ENCODE data around the gene GOSR1. TPM values are rescaled to one million over a fixed set of nuclear protein-coding genes. Genes with fewer than 3 reads are reported as not detected.
"Not testable (repeated sequence)": the region's sequence is repeated elsewhere in the genome, so short reads cannot be mapped to it uniquely, and the experiment has no call there.

Gene GOSR1
- total and polyA plus RNA-seq, 8 donors = 11.7 to 30.1 (median 24.7) TPM

DNA sequence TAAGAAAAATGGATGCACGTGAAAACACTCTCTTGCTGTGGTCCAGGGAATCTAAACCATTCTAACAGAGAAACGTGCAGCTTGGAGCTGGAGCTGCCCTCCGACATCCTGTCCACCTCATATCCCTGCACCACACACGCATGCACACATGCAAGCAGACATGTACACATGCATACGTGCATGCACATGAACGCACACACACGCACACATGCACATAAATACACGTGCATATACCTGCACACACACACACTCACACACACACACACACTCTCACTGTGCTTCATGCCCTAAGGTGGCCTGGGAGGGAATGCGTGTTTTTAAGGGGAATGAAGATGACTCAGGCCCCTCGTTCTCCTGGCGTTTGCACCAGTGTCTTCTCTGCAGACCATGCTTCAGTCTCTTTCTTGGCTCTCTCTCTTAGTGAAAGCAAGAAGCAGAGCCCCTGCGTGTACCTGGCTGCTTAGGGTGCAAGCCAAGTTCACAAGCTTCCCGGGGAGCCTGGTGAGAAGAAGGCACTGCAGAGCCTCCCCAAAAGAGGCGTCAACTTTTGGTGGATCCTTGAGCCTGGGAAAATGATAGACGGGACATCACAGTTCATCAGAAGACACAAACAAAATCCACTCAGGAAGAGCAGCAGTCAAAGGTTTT lies 72.8 kb downstream of the GOSR1 start:
- Histone ChIP-seq H3K4me3 (no peak overlapping the region), H3K9me3 (no peaks in the 10 kb centered on the region), H3K27ac (no peak overlapping the region), H3K36me3 (no peaks in the 10 kb centered on the region), H3K4me1 (no peaks in the 10 kb centered on the region), H3K27me3 (no peaks in the 10 kb centered on the region)
- WGBS, 2 donors = 71 to 80% methylated on average over 15 of the region's 15 CpGs
- DNase-seq (no peak), FAIRE-seq (no peak), ATAC-seq (no peak)
- TF ChIP-seq, protein P1, sequence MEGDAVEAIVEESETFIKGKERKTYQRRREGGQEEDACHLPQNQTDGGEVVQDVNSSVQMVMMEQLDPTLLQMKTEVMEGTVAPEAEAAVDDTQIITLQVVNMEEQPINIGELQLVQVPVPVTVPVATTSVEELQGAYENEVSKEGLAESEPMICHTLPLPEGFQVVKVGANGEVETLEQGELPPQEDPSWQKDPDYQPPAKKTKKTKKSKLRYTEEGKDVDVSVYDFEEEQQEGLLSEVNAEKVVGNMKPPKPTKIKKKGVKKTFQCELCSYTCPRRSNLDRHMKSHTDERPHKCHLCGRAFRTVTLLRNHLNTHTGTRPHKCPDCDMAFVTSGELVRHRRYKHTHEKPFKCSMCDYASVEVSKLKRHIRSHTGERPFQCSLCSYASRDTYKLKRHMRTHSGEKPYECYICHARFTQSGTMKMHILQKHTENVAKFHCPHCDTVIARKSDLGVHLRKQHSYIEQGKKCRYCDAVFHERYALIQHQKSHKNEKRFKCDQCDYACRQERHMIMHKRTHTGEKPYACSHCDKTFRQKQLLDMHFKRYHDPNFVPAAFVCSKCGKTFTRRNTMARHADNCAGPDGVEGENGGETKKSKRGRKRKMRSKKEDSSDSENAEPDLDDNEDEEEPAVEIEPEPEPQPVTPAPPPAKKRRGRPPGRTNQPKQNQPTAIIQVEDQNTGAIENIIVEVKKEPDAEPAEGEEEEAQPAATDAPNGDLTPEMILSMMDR (IDR thresholded peaks at IDR 0.05) = no peak
- intact Hi-C loops (cut with DNase I) = no loop called here

DNA sequence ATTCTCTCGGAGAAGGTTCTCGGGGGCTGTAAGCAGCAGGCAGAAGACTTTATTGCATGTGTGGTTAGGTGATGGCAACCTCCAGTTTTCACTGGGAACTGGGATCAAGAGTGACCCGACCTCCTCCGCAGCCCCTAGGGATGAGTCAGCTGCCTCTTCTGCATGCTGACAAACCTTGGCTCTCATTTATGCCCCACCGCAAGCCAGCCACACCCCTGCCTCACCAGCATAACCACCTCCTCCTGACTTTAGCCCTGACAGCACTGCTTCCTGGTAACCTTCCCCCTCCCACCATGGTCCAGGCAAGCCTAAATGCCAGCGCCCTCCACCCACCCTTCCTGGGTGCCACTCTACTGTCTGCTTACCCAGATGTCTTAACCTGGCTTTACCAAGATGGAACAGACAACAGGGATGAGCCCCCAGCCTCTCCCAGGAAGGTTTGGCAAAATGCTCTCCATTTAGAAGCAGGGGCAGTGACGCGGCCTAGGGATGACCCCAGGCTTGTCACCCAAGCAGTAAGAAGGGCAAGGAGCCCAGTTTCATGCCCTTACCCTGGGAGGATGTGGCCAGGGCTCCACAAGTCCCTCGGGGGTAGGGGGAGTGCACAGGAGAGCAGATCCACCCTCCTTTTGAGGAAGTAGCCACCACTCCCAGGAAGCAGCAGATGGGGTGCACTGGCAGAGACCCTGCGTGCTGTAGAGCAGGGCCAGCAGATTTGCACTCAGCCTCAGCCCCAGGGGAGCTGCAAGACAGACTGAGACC lies 73.5 kb downstream of the GOSR1 start:
- ATAC-seq = no peak
- intact Hi-C loops (cut with DNase I) = no loop called here
- Histone ChIP-seq H3K4me3 (no peak overlapping the region), H3K4me1 (no peaks in the 10 kb centered on the region), H3K27ac (no peak overlapping the region), H3K36me3 (no peaks in the 10 kb centered on the region), H3K27me3 (no peaks in the 10 kb centered on the region), H3K9me3 (no peaks in the 10 kb centered on the region)
- FAIRE-seq = no peak
- TF ChIP-seq, protein P1 (IDR thresholded peaks at IDR 0.05) = no peak
- DNase-seq = no peak
- 70 to 76% methylated on average over 10 of the region's 10 CpGs for WGBS, 2 donors

DNA sequence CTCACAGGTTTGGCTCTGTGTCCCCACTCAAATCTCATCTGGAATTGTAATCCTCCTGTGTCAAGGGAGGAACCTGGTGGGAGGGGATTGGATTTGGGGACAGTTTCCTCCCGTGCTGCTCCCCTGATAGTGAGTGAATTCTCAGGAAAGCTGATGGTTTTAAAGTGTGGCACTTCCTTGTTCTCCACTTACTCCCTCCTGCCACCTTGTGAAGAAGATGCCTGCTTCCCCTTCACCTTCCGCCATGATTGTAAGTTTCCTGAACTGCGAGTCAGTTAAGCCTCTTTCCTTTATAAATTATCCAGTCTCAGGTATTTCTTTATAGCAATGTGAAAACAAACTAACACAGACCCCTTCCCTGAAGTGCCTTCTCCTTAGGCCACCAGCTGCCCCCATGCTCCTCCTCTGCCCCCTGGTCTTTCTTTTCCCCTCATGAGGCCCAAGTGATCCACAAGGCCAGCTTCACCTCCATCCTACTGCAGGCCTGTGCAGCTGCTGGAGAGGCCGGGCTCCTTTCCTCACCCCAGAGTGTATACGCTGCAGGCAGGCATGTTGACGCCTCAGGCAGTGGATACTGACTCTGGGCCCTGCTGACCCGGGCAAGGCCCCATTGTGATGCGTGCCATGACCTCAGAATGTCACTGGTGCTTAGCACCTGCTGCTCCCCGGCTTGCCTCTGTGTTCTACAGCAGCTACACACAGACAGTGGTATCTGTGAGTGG lies 74.2 kb downstream of the GOSR1 start:
- H3K9me3 ChIP-seq; DNase-seq; H3K4me1 ChIP-seq; H3K27me3 ChIP-seq; intact Hi-C loops (cut with DNase I); H3K36me3 ChIP-seq; FAIRE-seq; H3K27ac ChIP-seq; ATAC-seq; H3K4me3 ChIP-seq: not testable (repeated sequence)
- 77 to 84% methylated on average over 9 of the region's 9 CpGs for WGBS, 2 donors

DNA sequence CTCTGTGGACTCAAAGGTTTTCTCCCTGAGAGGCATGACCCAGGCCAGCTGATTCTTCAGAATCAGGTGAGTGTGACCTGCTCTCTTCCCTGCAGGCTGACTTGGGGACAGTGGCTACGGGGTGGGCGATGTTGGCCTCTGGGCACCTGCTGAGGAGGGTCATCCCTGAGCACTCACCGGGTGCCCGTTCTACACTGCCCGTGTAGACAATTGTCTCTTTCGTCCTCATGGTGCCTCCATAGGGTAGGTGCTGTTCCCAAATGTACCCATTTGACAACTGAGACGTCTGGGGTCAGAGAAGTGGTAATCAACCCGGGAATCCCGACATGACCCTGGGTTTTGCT lies 74.8 kb downstream of the GOSR1 start:
- no peak for FAIRE-seq
- no peaks in the 10 kb centered on the region for H3K9me3 ChIP-seq
- H3K27me3 ChIP-seq = no peaks in the 10 kb centered on the region
- H3K4me1 ChIP-seq = no peaks in the 10 kb centered on the region
- TF ChIP-seq, protein P1 (IDR thresholded peaks at IDR 0.05) = no peak
- H3K4me3 ChIP-seq = no peak overlapping the region
- no peak for ATAC-seq
- no peaks in the 10 kb centered on the region for H3K36me3 ChIP-seq
- 82 to 85% methylated on average over 9 of the region's 9 CpGs for WGBS, 2 donors
- no peak overlapping the region for H3K27ac ChIP-seq
- intact Hi-C loops (cut with DNase I) = no loop called here
- DNase-seq = no peak

DNA sequence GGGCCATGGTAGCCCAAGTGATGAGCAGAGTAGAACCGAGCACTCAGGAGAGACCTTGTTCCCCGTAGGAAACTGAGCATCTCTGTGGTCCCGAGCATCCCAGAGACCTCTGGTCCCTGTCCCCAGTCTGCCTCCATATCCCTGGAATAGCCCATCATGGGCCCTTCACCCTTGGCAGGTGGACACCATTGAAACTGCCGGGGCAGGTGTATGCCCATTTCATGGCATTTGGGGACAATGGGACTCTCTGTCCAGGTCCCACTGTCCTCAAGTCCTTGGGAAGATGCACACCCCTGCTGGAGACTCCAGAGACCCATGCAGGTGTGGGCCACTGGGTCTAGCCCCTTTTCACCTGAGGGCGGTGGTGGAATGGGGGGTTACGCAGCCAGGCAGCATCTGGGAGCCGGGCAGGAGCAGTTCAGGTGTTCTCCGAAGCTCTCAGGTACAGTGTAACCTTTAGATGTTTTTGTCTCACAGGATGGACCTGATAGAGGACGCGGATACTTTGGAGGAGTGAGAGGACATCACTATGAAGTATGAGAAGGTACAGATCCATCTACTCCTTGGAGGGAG lies 75.9 kb downstream of the GOSR1 start:
- no peaks in the 10 kb centered on the region for H3K4me1 ChIP-seq
- no peak for DNase-seq
- no peak overlapping the region for H3K27ac ChIP-seq
- no peaks in the 10 kb centered on the region for H3K36me3 ChIP-seq
- no peaks in the 10 kb centered on the region for H3K27me3 ChIP-seq
- H3K9me3 ChIP-seq = no peaks in the 10 kb centered on the region
- ATAC-seq = no peak
- intact Hi-C loops (cut with DNase I) = no loop called here
- no peak for FAIRE-seq
- H3K4me3 ChIP-seq = no peak overlapping the region
- WGBS, 2 donors = 85 to 88% methylated on average over 10 of the region's 10 CpGs
- TF ChIP-seq, protein P1 (IDR thresholded peaks at IDR 0.05) = no peak

DNA sequence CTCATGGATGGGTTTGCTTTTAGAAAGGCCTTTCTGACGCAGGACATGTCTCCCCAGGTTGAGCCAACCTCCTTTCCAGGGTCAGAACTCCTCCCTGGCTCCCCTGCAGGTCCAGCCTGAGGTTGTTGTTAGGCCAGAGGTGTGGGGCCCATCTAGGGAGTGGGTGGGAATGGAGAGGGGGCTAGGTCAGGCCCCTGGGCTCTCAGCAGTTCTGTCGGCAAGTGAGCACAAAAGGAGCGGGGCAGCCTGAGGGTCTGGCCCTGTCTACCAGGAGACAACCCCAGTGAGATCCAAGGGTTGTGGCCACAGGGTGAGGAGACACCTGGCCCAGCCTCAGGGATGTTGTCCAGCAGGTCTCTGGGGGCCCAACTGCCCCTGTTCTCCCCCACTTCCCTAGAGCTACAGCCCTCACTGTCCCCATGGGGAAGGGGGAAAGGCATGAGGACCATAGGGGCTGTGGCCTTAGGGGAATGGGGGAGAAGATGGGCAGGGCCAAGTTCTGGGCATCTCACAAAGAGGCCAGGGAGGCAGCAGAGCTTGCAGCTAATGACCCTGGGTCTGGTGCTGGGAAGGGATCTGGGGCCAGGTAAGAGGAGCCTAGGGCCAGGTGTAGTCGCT lies 76.7 kb downstream of the GOSR1 start:
- H3K4me1 ChIP-seq; ATAC-seq; H3K36me3 ChIP-seq; intact Hi-C loops (cut with DNase I); H3K27me3 ChIP-seq; H3K9me3 ChIP-seq; H3K4me3 ChIP-seq; FAIRE-seq; H3K27ac ChIP-seq; DNase-seq: not testable (repeated sequence)
- 90 to 91% methylated on average over 4 of the region's 4 CpGs for WGBS, 2 donors

All from pancreas (tissue), 10 donors.